ENCODE data around the gene LRRC3B.

LRRC3B gene

DNA sequence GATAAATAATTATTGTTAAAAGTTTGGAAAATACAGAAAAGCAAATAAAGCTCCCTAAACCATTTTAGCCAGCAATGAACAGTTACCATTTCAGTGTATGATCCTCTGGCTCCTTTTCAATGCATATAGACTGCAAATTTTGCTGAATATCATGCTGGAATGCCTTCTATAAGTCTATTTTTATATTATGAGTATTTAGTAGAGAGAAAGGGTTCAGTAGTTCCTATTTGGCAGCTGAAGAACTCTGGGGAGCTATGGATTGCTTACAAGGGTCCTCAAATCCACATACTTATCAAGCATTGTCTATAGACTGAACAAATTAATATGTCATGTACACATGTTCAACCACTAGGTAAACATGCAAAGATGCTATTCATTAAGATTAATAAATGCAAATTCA is 46.1 kb downstream of the LRRC3B start:
- no peak for TF ChIP-seq POLR2AphosphoS5 (IDR thresholded peaks at IDR 0.05; ENCODE audit: low read depth, low read length)

DNA sequence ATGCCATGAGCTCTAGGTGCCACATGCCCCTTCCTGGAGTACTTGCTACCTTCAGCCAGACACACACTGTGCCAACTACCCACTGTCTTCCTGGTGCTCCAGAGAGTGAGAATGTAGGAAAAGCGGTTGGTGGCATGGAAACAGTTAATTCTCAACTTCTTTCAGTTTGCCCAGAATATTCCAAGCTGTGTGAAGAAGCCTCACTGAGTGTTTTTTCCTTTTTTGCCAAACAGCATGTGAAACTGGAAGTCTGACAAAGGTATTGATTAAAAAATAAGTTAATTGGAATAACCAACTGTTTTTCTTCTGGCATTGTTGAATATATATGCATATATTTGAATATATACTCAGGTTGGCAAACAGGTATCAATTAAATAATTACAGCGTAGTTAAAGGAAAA is 52.8 kb downstream of the LRRC3B start:
- TF ChIP-seq FOXP2 (optimal IDR thresholded peaks at IDR 0.05; ENCODE audit: borderline replicate concordance, extremely low read depth, extremely low read length, insufficient read depth): no peak
- no peak for TF ChIP-seq TAF1 (IDR thresholded peaks at IDR 0.05; ENCODE audit: borderline replicate concordance, insufficient read depth, low read length)
- TF ChIP-seq SIN3A (IDR thresholded peaks at IDR 0.05; ENCODE audit: borderline replicate concordance, insufficient read depth, low read length): no peak
- no peak for TF ChIP-seq POLR2AphosphoS5 (IDR thresholded peaks at IDR 0.05; ENCODE audit: low read depth, low read length)
- TF ChIP-seq, protein P1, sequence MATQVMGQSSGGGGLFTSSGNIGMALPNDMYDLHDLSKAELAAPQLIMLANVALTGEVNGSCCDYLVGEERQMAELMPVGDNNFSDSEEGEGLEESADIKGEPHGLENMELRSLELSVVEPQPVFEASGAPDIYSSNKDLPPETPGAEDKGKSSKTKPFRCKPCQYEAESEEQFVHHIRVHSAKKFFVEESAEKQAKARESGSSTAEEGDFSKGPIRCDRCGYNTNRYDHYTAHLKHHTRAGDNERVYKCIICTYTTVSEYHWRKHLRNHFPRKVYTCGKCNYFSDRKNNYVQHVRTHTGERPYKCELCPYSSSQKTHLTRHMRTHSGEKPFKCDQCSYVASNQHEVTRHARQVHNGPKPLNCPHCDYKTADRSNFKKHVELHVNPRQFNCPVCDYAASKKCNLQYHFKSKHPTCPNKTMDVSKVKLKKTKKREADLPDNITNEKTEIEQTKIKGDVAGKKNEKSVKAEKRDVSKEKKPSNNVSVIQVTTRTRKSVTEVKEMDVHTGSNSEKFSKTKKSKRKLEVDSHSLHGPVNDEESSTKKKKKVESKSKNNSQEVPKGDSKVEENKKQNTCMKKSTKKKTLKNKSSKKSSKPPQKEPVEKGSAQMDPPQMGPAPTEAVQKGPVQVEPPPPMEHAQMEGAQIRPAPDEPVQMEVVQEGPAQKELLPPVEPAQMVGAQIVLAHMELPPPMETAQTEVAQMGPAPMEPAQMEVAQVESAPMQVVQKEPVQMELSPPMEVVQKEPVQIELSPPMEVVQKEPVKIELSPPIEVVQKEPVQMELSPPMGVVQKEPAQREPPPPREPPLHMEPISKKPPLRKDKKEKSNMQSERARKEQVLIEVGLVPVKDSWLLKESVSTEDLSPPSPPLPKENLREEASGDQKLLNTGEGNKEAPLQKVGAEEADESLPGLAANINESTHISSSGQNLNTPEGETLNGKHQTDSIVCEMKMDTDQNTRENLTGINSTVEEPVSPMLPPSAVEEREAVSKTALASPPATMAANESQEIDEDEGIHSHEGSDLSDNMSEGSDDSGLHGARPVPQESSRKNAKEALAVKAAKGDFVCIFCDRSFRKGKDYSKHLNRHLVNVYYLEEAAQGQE (IDR thresholded peaks at IDR 0.05; ENCODE audit: insufficient read depth in 1 of 2, low read depth in 2 of 2, low read length in 2 of 2): no peak

DNA sequence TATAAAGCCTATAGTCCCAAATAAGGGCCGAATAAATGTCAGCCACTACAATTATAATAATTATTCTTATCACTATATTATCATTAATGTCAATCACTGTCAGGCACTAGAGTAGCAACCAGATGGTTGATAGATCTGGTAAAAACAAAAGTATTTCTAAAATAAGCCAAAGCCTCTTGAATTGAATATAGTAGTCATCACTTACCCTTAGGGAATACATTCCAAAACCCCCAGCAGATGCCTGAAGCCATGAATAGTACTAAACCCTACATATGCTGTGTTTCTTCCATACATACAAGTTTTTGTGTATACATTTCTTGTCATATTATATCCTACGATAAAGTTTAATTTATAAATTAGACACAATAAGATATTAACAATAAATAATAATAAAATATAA is 59.1 kb downstream of the LRRC3B start:
- no peak for TF ChIP-seq SIN3A (IDR thresholded peaks at IDR 0.05; ENCODE audit: borderline replicate concordance, insufficient read depth, low read length)

DNA sequence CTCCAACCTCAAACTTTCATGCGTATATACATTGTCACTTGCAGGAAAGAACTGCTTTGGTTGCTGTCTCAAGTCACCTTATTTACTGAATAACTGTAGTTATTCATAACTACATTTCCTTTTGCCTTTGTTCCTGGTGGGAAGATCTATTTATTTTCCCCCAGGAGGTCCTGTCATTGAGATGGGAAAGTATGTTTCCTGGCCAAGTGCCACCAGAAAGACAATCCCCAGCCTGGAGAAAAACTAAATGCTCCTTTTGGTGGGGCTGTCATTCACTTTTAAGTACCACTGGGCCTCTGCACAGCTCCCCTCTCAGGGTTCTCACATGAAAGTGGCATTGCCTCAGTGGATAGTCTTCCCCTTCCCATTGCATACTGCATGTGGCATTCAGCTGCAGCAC is 59.8 kb downstream of the LRRC3B start:
- TF ChIP-seq SIN3A (IDR thresholded peaks at IDR 0.05; ENCODE audit: borderline replicate concordance, insufficient read depth, low read length): no peak
- TF ChIP-seq POLR2AphosphoS5 (IDR thresholded peaks at IDR 0.05; ENCODE audit: low read depth, low read length): no peak
- no peak for TF ChIP-seq TAF1 (IDR thresholded peaks at IDR 0.05; ENCODE audit: borderline replicate concordance, insufficient read depth, low read length)
- TF ChIP-seq FOXP2 (optimal IDR thresholded peaks at IDR 0.05; ENCODE audit: borderline replicate concordance, extremely low read depth, extremely low read length, insufficient read depth): no peak
- TF ChIP-seq, protein P1 (IDR thresholded peaks at IDR 0.05; ENCODE audit: insufficient read depth in 1 of 2, low read depth in 2 of 2, low read length in 2 of 2): no peak

DNA sequence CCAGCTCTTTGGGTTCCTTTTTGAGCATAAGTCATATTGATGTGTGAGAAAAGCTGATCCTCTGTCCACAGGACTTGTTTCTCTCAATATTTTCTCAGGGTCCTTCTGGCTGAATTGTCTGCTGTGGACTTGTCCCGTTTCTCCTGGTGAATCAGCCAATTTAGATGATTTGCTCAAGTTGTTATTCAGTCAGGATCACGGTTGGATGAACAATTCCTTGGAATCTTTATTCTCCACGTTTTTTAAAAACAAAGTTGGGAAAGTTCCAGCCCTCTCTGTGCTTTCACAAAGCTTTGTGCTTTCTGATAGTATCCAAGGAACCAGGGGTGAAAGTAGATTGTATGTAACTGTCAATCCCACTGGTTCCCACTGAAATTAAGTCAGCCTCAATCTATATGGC is 61.3 kb downstream of the LRRC3B start:
- TF ChIP-seq TAF1 (IDR thresholded peaks at IDR 0.05; ENCODE audit: borderline replicate concordance, insufficient read depth, low read length): no peak
- TF ChIP-seq, protein P1 (IDR thresholded peaks at IDR 0.05; ENCODE audit: insufficient read depth in 1 of 2, low read depth in 2 of 2, low read length in 2 of 2): no peak
- no peak for TF ChIP-seq POLR2AphosphoS5 (IDR thresholded peaks at IDR 0.05; ENCODE audit: low read depth, low read length)
- TF ChIP-seq FOXP2 (optimal IDR thresholded peaks at IDR 0.05; ENCODE audit: borderline replicate concordance, extremely low read depth, extremely low read length, insufficient read depth): no peak
- no peak for TF ChIP-seq SIN3A (IDR thresholded peaks at IDR 0.05; ENCODE audit: borderline replicate concordance, insufficient read depth, low read length)

DNA sequence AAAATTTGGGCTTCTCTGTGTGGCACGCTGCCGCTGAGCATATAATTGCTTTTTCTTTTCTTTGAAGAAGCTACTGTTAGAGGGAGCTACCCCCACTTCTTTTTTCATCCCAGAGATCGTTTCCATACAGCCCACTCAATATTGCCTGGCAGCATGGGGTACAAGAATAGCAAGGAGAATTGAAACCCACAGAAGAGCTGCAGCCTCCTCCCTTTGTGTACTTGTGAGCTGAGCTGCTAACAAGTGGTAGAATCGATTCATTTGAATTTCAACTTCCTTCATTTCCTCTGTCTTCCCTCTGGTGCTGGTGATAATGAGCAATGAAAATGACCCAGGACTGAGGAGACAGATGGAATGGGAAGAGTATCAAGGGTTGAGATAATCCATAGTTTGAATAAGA is 64.9 kb downstream of the LRRC3B start:
- no peak for TF ChIP-seq SIN3A (IDR thresholded peaks at IDR 0.05; ENCODE audit: borderline replicate concordance, insufficient read depth, low read length)
- TF ChIP-seq FOXP2 (optimal IDR thresholded peaks at IDR 0.05; ENCODE audit: borderline replicate concordance, extremely low read depth, extremely low read length, insufficient read depth): no peak
- TF ChIP-seq, protein P1 (IDR thresholded peaks at IDR 0.05; ENCODE audit: insufficient read depth in 1 of 2, low read depth in 2 of 2, low read length in 2 of 2): no peak
- TF ChIP-seq POLR2AphosphoS5 (IDR thresholded peaks at IDR 0.05; ENCODE audit: low read depth, low read length): no peak
- no peak for TF ChIP-seq TAF1 (IDR thresholded peaks at IDR 0.05; ENCODE audit: borderline replicate concordance, insufficient read depth, low read length)
